Peyer's patch (tissue), 4 donors: ENCODE measurements around the gene HSPBAP1. TPM values are rescaled to one million over a fixed set of nuclear protein-coding genes. Genes with fewer than 3 reads are reported as not detected.
"Not testable (repeated sequence)": the region's sequence is repeated elsewhere in the genome, so short reads cannot be mapped to it uniquely, and the experiment has no call there.

Experiments
- DNase-seq, 3 donors: peaks; one replicate each; pipeline ENCODE4 v3.0.0-alpha.2; 2017 to 2019
- H3K27ac ChIP-seq, 4 donors: fragments of 200-600 bp; sonication (generic); one replicate each; pipeline ENCODE4 v1.5.1; 2016 to 2019
- H3K27me3 ChIP-seq, 2 donors: fragments of 200-600 bp; sonication (generic); one replicate each; pipeline ENCODE4 v1.5.1; 2019
- H3K36me3 ChIP-seq, 3 donors: fragments of 200-600 bp; sonication (generic); one replicate each; pipeline ENCODE4 v1.5.1; 2016 to 2019
- H3K4me1 ChIP-seq, 4 donors: fragments of 200-600 bp; sonication (generic); one replicate each; pipeline ENCODE4 v1.5.1; 2016 to 2019
- H3K4me3 ChIP-seq, 4 donors: fragments of 200-600 bp; sonication (generic); 1 replicate in 3 of 4; 2 replicates in 1 of 4; pipeline ENCODE4 v1.5.1; 2016 to 2019; ENCODE audit warnings: mild to moderate bottlenecking in 1 of 4
- H3K9me3 ChIP-seq, 4 donors: fragments of 200-600 bp; sonication (generic); one replicate each; pipeline ENCODE4 v1.5.1; 2016 to 2019; ENCODE audit warnings: mild to moderate bottlenecking in 1 of 4
- POLR2A ChIP-seq, 2 donors: fragments of 450-650 bp; IDR thresholded peaks; one replicate each; pipeline ENCODE4 v1.5.1; 2017; ENCODE audit warnings: antibody characterized with exemption in 2 of 2, mild to moderate bottlenecking in 2 of 2, moderate library complexity in 2 of 2
- total RNA-seq, 4 donors: library from RNA; depleted of rRNA; stranded (reverse); fragments of >200 nt; gene quantifications; one replicate each; pipeline ENCODE4 v1.1.0, GENCODE V29; 2016
- TF ChIP-seq, protein P1 (sequence below), 6 experiments: fragments of 450-650 bp in 4 of 6; fragments of 200-600 bp in 2 of 6; sonication (generic) in 1 of 6; IDR thresholded peaks; one replicate each; pipeline ENCODE4 v1.5.1; 2017 to 2019; ENCODE audit warnings: antibody characterized with exemption in 6 of 6, mild to moderate bottlenecking in 3 of 6, moderate library complexity in 1 of 6

HSPBAP1 gene
- total RNA-seq, 4 donors from 2014 or later = 10.0 to 28.1 (median 12.9) TPM

DNA sequence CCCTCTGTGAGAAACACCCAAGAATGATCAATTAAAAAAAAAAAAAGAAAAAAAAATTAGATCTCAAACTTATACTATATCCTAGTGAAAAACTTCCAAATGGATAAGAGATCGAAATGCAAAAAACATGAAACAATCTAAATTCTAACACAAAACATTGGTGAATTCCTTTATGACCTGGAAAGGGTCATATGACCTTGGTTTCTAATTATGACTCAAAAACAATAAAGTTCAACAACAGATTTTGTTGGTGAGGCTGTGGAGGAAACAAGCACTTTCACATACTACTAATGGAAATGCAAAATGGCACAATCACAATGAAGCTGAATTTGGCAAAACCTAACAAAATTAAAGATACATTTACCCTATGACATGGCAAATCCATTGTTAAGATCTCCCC lies 45.3 kb downstream of the HSPBAP1 start:
- H3K9me3 ChIP-seq = no peaks in the 10 kb centered on the region
- TF ChIP-seq, protein P1, sequence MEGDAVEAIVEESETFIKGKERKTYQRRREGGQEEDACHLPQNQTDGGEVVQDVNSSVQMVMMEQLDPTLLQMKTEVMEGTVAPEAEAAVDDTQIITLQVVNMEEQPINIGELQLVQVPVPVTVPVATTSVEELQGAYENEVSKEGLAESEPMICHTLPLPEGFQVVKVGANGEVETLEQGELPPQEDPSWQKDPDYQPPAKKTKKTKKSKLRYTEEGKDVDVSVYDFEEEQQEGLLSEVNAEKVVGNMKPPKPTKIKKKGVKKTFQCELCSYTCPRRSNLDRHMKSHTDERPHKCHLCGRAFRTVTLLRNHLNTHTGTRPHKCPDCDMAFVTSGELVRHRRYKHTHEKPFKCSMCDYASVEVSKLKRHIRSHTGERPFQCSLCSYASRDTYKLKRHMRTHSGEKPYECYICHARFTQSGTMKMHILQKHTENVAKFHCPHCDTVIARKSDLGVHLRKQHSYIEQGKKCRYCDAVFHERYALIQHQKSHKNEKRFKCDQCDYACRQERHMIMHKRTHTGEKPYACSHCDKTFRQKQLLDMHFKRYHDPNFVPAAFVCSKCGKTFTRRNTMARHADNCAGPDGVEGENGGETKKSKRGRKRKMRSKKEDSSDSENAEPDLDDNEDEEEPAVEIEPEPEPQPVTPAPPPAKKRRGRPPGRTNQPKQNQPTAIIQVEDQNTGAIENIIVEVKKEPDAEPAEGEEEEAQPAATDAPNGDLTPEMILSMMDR (IDR thresholded peaks at IDR 0.05) = no peak
- TF ChIP-seq POLR2A (IDR thresholded peaks at IDR 0.05) = no peak
- no peak overlapping the region for H3K27ac ChIP-seq
- no peaks in the 10 kb centered on the region for H3K27me3 ChIP-seq
- DNase-seq = no peak
- H3K4me1 ChIP-seq = no peaks in the 10 kb centered on the region
- H3K36me3 ChIP-seq = peaks cover 0 to 7% (median 0%) of the 10 kb centered on the region in 3 donors
- H3K4me3 ChIP-seq = no peak overlapping the region

DNA sequence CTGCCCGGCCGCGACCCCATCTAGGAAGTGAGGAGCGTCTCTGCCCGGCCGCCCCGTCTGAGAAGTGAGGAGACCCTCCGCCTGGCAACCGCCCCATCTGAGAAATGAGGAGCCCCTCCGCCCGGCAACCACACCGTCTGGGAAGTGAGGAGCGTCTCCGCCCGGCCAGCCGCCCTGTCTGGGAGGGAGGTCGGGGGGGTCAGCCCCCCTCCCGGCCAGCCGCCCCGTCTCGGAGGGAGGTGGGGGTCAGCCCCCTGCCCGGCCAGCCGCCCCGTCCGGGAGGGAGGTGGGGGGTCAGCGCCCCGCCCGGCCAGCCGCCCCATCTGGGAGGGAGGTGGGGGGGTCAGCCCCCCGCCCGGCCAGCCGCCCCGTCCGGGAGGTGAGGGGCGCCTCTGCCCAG lies 46.3 kb downstream of the HSPBAP1 start:
- not testable (repeated sequence) for DNase-seq, H3K27me3 ChIP-seq, H3K4me3 ChIP-seq, H3K27ac ChIP-seq, H3K4me1 ChIP-seq, H3K9me3 ChIP-seq, H3K36me3 ChIP-seq

DNA sequence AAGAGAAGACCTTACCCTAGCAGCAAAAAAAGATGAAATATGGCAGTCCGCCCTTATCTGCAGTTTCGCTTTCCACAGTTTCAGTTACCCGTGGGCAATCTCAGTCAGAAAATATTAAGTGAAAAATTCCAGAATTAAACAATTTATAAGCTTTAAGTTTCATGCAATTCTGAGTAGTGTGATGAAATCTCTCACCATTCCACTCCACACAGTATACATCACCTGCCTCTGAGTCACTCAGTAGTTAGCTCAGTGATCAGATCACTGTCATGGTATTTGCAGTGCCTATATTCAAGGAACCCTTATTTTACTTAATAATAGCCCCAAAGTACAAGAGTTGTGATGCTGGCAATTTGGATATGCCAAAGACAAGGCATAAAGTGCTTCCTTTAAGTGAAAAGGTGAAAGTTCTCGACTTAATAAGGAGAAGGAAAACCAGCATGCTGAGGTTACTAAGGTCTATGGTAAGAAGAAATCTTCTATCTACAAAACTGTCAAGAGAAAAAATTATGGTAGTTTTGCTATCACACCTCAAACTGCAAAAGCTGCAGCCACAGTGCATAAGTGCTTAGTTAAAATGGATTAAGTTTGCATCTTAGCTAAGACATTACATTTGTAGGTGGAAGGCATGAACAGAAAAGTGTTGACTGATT lies 48.1 kb downstream of the HSPBAP1 start:
- no peaks in the 10 kb centered on the region for H3K9me3 ChIP-seq
- no peaks in the 10 kb centered on the region for H3K4me1 ChIP-seq
- TF ChIP-seq, protein P1 (IDR thresholded peaks at IDR 0.05) = no peak
- no peak for TF ChIP-seq POLR2A (IDR thresholded peaks at IDR 0.05)
- no peak overlapping the region for H3K27ac ChIP-seq
- no peak for DNase-seq
- peaks cover 0 to 14% (median 0%) of the 10 kb centered on the region in 3 donors for H3K36me3 ChIP-seq
- no peak overlapping the region for H3K4me3 ChIP-seq
- H3K27me3 ChIP-seq = no peaks in the 10 kb centered on the region

DNA sequence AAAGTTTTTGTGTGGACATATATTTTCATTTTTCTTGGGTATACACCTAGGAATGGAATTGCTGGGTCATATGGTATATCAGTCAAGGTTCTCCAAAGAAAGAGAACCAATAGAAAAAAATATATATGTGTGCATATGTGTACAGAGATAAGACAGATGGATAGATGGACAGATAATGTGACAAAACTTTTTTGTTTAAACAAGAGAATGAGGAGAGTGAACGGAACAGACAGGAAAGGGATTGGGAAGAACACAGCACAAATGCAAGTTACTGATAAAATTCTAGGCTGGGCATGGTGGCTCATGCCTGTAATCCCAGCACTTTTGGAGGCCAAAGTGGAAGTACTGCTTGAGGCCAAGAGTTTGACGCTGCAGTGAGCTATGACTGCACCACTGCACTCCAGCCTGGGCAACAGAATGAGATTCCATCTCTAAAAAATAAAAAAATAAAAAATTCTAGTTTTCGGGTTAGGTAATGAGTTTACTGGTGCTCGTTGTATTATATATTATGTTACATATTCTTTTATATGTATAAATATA lies 50.0 kb downstream of the HSPBAP1 start:
- H3K4me1 ChIP-seq = no peaks in the 10 kb centered on the region
- no peak overlapping the region for H3K27ac ChIP-seq
- no peaks in the 10 kb centered on the region for H3K9me3 ChIP-seq
- H3K4me3 ChIP-seq = no peak overlapping the region
- no peak for TF ChIP-seq POLR2A (IDR thresholded peaks at IDR 0.05)
- TF ChIP-seq, protein P1 (IDR thresholded peaks at IDR 0.05) = no peak
- no peaks in the 10 kb centered on the region for H3K27me3 ChIP-seq
- H3K36me3 ChIP-seq = peaks cover 0 to 28% (median 0%) of the 10 kb centered on the region in 3 donors
- no peak for DNase-seq

DNA sequence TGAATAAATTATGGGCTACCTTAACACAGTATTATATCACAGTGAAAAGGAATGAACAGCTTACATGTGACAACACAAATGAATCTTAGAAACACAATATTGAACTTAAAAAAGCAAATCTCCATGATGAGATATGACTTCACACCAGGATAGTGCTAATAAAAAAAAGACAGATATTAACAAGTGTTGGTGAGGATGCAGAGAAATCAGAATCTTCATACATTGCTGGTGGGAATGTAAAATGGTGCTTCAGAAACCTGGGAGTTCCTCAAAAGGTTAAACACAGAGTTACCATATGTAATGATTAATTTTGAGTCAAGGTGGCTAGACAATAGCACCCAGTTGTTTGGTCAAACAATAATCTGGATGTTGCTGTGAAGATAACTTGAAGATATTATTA lies 51.4 kb downstream of the HSPBAP1 start:
- Histone ChIP-seq H3K27me3 (no peaks in the 10 kb centered on the region), H3K4me3 (no peak overlapping the region), H3K27ac (no peak overlapping the region), H3K4me1 (no peaks in the 10 kb centered on the region), H3K36me3 (peaks cover 0 to 28% (median 0%) of the 10 kb centered on the region in 3 donors), H3K9me3 (no peaks in the 10 kb centered on the region)
- no peak for DNase-seq
- TF ChIP-seq POLR2A (IDR thresholded peaks at IDR 0.05) = no peak
- TF ChIP-seq, protein P1 (IDR thresholded peaks at IDR 0.05) = no peak

DNA sequence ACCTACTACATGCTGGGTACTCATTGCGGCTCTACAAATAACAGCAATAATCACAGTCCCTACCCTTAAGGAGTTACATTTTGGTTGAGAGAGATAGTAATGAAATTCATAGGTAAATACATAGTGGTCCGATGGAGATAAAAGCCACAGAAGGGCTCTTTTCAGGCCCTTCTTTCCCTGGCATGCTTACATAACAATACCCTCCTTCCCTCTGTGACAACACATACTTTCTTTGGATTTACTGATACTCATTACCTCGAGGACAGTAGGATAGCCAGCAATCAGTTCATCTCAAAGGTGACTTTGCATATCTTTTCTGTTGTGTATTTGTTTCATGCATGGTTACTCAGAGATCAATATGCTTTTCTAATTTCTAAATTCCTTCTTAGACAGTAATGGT lies 54.5 kb downstream of the HSPBAP1 start:
- no peak for DNase-seq
- Histone ChIP-seq H3K27ac (no peak overlapping the region), H3K4me1 (no peaks in the 10 kb centered on the region), H3K4me3 (no peak overlapping the region), H3K36me3 (peaks cover 0 to 24% (median 0%) of the 10 kb centered on the region in 3 donors), H3K27me3 (no peaks in the 10 kb centered on the region), H3K9me3 (no peaks in the 10 kb centered on the region)
- TF ChIP-seq POLR2A (IDR thresholded peaks at IDR 0.05) = no peak
- TF ChIP-seq, protein P1 (IDR thresholded peaks at IDR 0.05) = no peak

DNA sequence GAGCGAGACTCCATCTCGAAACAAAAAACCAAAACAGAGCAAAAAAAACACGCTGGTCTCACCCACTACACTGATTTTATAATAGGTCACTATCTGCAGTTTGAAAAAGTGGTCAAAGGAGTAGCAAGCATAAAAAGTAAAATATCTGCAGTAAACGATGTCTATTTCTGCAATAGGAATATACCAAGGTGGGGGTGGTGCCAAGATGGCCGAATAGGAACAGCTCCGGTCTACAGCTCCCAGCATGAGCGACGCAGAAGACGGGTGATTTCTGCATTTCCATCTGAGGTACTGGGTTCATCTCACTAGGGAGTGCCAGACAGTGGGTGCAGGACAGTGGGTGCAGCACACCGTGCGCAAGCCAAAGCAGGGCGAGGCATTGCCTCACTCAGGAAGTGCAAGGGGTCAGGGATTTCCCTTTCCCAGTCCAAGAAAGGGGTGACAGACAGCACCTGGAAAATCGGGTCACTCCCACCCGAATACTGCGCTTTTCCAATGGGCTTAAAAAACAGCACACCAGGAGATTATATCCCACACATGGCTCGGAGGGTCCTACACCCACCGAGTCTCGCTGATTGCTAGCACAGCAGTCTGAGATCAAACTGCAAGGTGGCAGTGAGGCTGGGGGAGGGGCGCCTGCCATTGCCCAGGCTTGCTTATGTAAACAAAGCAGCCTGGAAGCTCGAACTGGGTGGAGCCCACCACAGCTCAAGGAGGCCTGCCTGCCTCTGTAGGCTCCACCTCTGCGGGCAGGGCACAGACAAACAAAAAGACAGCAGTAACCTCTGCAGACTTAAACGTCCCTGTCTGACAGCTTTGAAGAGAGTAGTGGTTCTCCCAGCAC lies 60.7 kb downstream of the HSPBAP1 start:
- H3K9me3 ChIP-seq, H3K4me1 ChIP-seq, H3K27ac ChIP-seq, H3K4me3 ChIP-seq, DNase-seq, H3K27me3 ChIP-seq, H3K36me3 ChIP-seq: not testable (repeated sequence)
